GM13976 (cell line): ENCODE measurements around the gene FBXO7.

ENCODE experiments used
- DNase-seq: peaks from one replicate; pipeline ENCODE4 v3.0.0; 2012; ENCODE audit warnings: low spot score
- in situ Hi-C: fragments of 300-500 bp; cut with MboI; formaldehyde crosslinking; loops from one replicate; pipeline ENCODE4 v1.12.0; 2022; ENCODE audit warnings: low sequenced_read_pairs, mixed read lengths, inconsistent platforms; ENCODE audit not compliant: unreplicated experiment
- TF ChIP-seq, protein P1 (sequence below): IDR thresholded peaks from 2 replicates; pipeline ENCODE4 v1.5.1; 2012; ENCODE audit warnings: borderline replicate concordance, mild to moderate bottlenecking; ENCODE audit not compliant: insufficient read depth; ENCODE audit errors: extremely low read depth, missing control alignments, control extremely low read depth

Gene FBXO7

DNA sequence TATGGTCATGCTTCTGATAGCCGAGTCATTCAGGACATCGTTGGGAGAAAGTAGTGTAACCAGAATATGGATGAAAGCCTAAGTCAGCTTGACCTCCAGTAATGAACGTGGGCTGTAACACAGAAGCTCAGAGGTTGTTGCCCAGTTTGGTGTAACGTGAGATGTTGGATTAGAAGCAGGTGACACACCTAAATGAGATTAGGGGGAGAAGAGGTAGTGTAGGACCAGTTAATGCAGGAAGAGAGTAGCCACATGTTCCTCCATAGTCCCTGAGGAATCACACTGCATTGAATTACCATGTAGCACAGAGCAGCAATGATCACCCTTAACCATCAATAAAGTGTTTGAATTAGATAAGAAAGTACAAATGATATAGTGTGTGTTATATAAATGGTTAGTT is 20.4 kb downstream of the FBXO7 start:
- no peak for DNase-seq
- TF ChIP-seq, protein P1, sequence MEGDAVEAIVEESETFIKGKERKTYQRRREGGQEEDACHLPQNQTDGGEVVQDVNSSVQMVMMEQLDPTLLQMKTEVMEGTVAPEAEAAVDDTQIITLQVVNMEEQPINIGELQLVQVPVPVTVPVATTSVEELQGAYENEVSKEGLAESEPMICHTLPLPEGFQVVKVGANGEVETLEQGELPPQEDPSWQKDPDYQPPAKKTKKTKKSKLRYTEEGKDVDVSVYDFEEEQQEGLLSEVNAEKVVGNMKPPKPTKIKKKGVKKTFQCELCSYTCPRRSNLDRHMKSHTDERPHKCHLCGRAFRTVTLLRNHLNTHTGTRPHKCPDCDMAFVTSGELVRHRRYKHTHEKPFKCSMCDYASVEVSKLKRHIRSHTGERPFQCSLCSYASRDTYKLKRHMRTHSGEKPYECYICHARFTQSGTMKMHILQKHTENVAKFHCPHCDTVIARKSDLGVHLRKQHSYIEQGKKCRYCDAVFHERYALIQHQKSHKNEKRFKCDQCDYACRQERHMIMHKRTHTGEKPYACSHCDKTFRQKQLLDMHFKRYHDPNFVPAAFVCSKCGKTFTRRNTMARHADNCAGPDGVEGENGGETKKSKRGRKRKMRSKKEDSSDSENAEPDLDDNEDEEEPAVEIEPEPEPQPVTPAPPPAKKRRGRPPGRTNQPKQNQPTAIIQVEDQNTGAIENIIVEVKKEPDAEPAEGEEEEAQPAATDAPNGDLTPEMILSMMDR, result no peak
- in situ Hi-C loops, result no loop called here

DNA sequence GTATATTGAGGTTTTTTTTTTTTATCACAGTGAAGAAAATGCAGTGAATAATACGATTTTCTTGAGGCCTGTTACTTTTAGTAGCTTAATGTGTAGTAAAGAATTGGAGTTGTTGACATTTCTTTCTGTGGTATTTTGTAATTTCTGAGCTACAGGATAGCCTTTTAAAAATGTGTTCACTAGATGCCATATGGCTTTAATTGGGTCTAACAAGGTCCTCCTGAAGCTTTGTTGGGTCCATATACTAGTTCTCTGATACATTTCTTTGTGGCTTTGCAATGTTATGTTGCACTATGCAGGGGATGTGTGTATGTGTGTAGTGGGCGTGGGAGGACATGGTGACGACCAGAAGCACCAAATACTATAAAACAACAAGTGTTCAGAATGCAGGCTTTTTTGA is 25.1 kb downstream of the FBXO7 start:
- TF ChIP-seq, protein P1, result no peak
- no peak for DNase-seq
- in situ Hi-C loops, result no loop called here

DNA sequence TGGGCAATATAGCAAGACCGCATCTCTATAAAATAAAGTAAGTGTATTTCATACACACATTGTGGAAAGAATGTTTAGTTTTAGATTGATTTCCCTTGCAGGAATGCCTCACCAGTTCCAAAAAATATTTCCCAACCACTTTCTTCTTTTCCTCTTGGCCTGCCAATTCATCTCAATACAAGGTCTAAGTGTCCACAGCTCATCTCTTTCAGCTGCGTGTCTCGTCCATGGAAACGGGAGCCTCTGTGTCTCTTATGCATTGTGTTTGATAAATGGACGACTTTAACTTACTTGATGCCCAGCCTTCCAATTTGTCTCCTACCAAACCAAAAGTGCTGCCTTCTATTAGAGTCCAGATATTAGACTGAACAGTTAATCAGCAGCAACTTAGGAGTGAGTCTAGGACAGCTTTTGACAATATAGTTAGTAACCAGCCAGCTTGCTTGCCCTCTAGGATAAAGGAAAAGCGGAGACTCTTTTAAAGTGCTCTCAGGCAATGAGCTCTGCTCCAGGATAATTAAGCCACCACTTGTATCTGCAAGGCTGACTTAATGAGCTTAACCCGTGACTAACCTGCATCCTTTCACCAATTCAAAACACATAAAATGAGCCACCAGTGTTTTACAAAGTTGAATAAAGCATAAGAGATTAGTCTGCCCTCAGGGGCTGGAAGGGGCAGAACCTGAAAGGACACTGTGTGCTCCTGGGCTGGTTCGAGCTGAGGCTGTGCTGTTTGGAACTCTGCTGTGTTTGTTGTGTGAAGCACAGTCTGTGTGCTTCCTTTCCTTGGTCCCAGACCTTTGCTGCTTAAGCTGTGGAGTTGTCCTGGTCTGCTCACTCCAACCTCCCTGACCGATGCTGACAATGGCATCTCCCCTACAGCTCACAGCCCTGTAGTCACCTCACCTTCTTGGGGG is 27.5 kb downstream of the FBXO7 start:
- DNase-seq, result no peak
- in situ Hi-C loops, result no loop called here

DNA sequence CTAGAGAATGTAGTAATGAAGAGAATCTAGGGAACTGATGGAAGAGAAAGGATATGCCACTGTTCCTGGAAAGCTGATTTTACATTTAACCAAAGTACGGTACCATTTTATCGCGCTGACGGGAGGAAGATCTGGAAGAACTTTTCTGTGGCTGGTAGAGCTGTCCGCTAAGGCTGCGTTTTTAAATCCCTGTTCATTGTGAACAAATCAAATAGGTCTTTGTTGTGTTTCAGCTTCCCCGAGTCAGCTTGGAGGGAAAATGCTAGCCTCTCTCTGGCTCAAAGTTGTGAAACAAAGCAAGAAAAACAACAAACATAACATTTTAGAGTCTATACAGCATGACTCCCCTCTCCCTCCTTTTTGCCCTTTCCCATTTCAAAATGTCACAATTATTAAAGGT is 34.4 kb downstream of the FBXO7 start:
- in situ Hi-C loops, result no loop called here
- DNase-seq, result no peak
- TF ChIP-seq, protein P1, result no peak

More for the DNA sequence above, 27.5 kb downstream of the FBXO7 start:
- TF ChIP-seq, protein P1, result no peak

DNA sequence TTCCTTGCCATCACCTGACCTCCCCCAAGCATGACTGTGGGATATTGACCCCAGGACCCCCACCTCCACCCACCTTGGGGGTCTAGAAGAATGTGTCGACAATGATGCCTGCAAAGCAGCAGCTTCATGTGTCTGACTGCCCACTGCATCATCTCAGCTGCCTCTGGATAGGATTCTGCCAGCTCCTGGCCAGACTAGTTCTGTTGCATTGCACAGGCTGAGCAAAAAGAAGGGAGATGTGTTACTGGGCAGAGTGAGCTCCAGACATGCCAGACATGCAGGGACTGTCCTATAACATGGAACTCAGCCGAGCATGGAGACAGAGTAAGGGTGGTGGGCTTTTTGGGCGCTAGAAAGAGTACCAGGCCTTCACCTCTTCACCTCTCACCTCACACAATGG is 36.7 kb downstream of the FBXO7 start:
- no peak for DNase-seq
- TF ChIP-seq, protein P1, result no peak
- in situ Hi-C loops, result no loop called here

DNA sequence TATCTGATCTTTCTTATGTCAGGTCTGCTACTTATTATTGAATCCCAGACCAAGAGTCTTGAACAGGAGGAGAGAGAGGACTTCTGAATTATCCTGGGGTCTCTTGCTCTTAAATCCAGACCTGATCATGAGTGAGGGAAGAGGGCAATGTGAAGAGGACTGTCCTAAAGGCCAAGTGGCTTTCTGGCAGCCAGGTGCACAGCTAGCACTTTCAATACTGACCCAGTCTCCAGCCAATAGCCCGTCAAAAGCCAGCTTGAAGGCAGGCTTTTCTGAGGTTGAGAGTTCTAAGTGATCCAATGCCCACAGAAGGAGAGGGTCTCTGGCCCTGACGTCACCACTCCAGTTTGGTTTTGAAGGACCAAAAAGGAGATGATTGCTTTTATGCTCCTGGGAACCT is 37.2 kb downstream of the FBXO7 start:
- no peak for DNase-seq
- in situ Hi-C loops, result no loop called here
- TF ChIP-seq, protein P1, result no peak
